Right cardiac atrium (tissue), 5 donors: ENCODE results near the gene PCNA. TPM values are rescaled to one million over a fixed set of nuclear protein-coding genes. Genes with fewer than 3 reads are reported as not detected.
"Not testable (repeated sequence)": the region's sequence is repeated elsewhere in the genome, so short reads cannot be mapped to it uniquely, and the experiment has no call there.

Experiments
- ATAC-seq, 2 donors: fragments of 200-7000 bp; cut with Tn5 transposase; one replicate each; pipeline versions ENCODE4 v1.8.0 to v1.9.1; 2020; ENCODE audit warnings: moderate library complexity in 2 of 2, mild to moderate bottlenecking in 1 of 2
- DNase-seq, 3 donors: peaks; one replicate each; pipeline ENCODE4 v3.0.0-alpha.2; 2020
- H3K27ac ChIP-seq: one replicate; pipeline ENCODE4 v1.5.1; 2013; ENCODE audit warnings: mild to moderate bottlenecking, low read length, control low read depth, moderate library complexity
- H3K27me3 ChIP-seq: one replicate; pipeline ENCODE4 v1.6.1; 2013; ENCODE audit not compliant: control insufficient read depth, insufficient read depth
- H3K4me1 ChIP-seq: one replicate; pipeline ENCODE4 v1.6.1; 2013; ENCODE audit warnings: low read length; ENCODE audit not compliant: control insufficient read depth, insufficient read depth
- H3K4me3 ChIP-seq: one replicate; pipeline ENCODE4 v1.5.1; 2013; ENCODE audit warnings: low read length, control low read depth
- H3K9me3 ChIP-seq: one replicate; pipeline ENCODE4 v1.6.1; 2013; ENCODE audit warnings: low read length; ENCODE audit not compliant: control insufficient read depth
- WGBS: extraction: QIAGEN DNeasy Blood & Tissue Kit; methylation state at CpG from one replicate; pipeline ENCODE4 v1.1.7; 2013; 5-methylcytosine and 5-hydroxymethylcytosine counted together
- intact Hi-C, 4 donors: fragments of 100-400 bp; cut with DNase I; formaldehyde crosslinking; loops; one replicate each; pipeline versions ENCODE4 v1.11.0 to v1.14.0; 2022 to 2023
- polyA plus RNA-seq: library from polyadenylated mRNA; stranded (reverse); fragments of 200-250 nt; gene quantifications from one replicate; pipeline ENCODE4 v1.2.3, GENCODE V29; 2013
- total RNA-seq, 4 donors: library from RNA; stranded (reverse); fragmentation: NEBNext Ultra II Directional; extraction: Animal tissue kit (Norgen Biotek cat#: 25700); gene quantifications; one replicate each; pipeline ENCODE4 v1.2.1, GENCODE V29; 2021
- donor health status: healthy with polysubstance abuse.
- donor health status: DM: no; HTN: yes; CAD: no.
- donor health status: DM: no; HTN: no; CAD: no.
- donor health status: DM: no; HTN: yes; CAD: no; lungs with severe emphysema.
- donor health status: DM: yes; HTN: yes; CAD: no.

Gene PCNA
- total and polyA plus RNA-seq, 5 donors, result 19.4 to 41.4 (median 29.1) TPM

DNA sequence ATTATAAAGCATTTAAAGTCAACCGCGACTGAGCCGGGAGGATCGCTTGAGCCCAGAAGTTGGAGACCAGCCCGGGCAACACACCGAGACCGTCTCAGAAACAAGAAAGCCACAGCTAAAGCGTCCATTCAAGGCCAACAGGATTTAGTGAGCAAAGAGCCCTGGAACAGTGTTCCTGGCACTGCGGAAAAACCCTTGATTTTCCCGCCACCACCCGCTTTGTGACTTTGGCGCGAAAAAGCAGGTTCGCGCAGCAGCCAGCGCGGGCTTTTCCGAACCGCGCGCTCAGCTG, 669 bp downstream of the PCNA start:
- Histone ChIP-seq H3K4me3 (peak overlapping the region; percentile 53), H3K27ac (no peak overlapping the region), H3K4me1 (peaks cover 4% of the 10 kb centered on the region), H3K27me3 (no peaks in the 10 kb centered on the region), H3K9me3 (no peaks in the 10 kb centered on the region)
- no peak for DNase-seq
- ATAC-seq, result no peak
- intact Hi-C loops, result no loop called here
- WGBS, result under 1% methylated on average over 21 of the region's 21 CpGs

DNA sequence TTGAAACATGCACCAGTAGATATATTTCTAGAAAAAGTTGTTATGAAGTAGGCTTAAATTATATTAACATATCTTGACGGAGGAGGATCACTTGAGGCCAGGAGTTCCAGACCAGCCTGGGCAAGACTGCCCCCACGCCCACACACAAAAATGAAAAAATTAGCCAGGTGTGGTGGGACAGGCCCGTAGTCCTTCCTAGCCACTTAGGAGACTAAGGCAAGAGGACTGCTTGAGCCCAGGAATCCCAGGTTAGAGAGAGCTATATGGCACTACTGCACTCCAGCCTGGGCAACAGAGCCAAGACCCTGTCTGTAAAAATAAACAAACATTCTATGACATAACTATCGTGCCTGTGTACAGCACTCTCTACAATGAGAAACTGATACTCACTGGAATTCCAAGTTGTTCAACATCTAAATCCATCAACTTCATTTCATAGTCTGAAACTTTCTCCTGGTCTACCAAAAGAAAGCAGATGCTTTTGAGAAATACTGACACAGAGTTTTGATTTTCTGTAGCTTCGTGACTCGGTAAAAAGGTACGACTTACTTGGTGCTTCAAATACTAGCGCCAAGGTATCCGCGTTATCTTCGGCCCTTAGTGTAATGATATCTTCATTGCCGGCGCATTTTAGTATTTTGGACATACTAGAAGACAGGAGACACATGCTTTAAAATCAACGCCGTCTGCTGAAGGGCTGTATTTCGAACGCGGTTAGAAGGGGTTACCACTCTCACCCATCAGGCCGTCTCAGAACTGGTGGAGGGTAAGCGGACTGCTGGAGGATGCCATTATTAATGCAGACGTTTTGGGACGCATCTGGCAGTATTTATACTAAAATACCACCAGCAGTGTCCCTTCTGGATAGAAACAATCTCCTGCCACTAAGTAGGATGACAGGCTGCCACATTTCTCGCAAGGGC, 1.3 kb downstream of the PCNA start:
- H3K27me3 ChIP-seq, result no peaks in the 10 kb centered on the region
- intact Hi-C loops, result no loop called here
- no peak overlapping the region for H3K27ac ChIP-seq
- ATAC-seq (no peak), DNase-seq (no peak)
- peaks cover 4% of the 10 kb centered on the region for H3K4me1 ChIP-seq
- no peaks in the 10 kb centered on the region for H3K9me3 ChIP-seq
- peak overlapping the region; percentile 53 for H3K4me3 ChIP-seq
- 9% methylated on average over 23 of the region's 23 CpGs for WGBS

GRCh38 chr20:5116875-5117274, 2.9 kb downstream of the PCNA start:
- H3K4me1 ChIP-seq, result peaks cover 4% of the 10 kb centered on the region
- no peaks in the 10 kb centered on the region for H3K27me3 ChIP-seq
- H3K9me3 ChIP-seq, result no peaks in the 10 kb centered on the region
- no peak for DNase-seq
- intact Hi-C loops, result no loop called here
- ATAC-seq, result no peak
- no peak overlapping the region for H3K27ac ChIP-seq
- 78% methylated on average over 3 of the region's 3 CpGs for WGBS
- H3K4me3 ChIP-seq, result no peak overlapping the region

- no peak overlapping the region for H3K27ac ChIP-seq
- intact Hi-C loops, result no loop called here
- WGBS, result 74% methylated on average over 3 of the region's 3 CpGs
- H3K4me1 ChIP-seq, result peaks cover 4% of the 10 kb centered on the region
- DNase-seq (no peak), ATAC-seq (no peak)
- no peaks in the 10 kb centered on the region for H3K9me3 ChIP-seq
- H3K4me3 ChIP-seq, result no peak overlapping the region
- H3K27me3 ChIP-seq, result no peaks in the 10 kb centered on the region
These were observed 5.4 kb downstream of the PCNA start for GRCh38 chr20:5114403-5114802.

GRCh38 chr20:5113615-5113986, 6.2 kb downstream of the PCNA start:
- no peak for ATAC-seq
- peaks cover under 1% of the 10 kb centered on the region for H3K4me1 ChIP-seq
- H3K27me3 ChIP-seq, result no peaks in the 10 kb centered on the region
- 31% methylated on average over 3 of the region's 3 CpGs for WGBS
- peak overlapping the region; percentile 98 for H3K27ac ChIP-seq
- DNase-seq, result no peak
- no peaks in the 10 kb centered on the region for H3K9me3 ChIP-seq
- peak overlapping the region; percentile 96 for H3K4me3 ChIP-seq
- intact Hi-C loops, result no loop called here

- Histone ChIP-seq H3K4me1 (no peaks in the 10 kb centered on the region), H3K27ac (no peak overlapping the region), H3K4me3 (no peak overlapping the region), H3K9me3 (no peaks in the 10 kb centered on the region), H3K27me3 (no peaks in the 10 kb centered on the region)
- no peak for ATAC-seq
- 81% methylated on average over 5 of the region's 5 CpGs for WGBS
- DNase-seq, result no peak
- intact Hi-C loops, result loop anchor here in 1 of 4 donors (10.0 kb wide), 1 partner anchor 154 kb away; no protein-coding TSS in a partner anchor
These were observed 10.5 kb downstream of the PCNA start for GRCh38 chr20:5109276-5109675.

DNA sequence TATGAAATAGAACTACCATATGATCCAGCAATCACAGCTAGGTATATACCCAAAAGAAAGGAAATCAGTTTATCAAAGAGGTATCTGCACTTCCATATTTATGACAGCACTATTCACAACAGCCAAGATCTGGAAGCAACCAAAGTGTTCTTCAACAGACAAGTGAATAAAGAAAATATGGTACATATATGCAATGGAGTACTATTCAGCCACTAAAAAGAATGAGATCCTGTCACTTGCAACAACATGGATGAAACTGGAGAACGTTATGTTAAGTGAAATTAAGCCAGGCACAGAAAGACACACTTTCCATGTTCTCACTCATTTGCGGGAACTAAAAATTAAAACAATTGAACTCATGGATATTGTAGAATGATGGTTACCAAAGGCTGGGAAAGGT, 15.3 kb downstream of the PCNA start:
- Histone ChIP-seq H3K27me3 (no peaks in the 10 kb centered on the region), H3K4me1 (no peaks in the 10 kb centered on the region), H3K27ac (no peak overlapping the region), H3K4me3 (no peak overlapping the region), H3K9me3 (no peaks in the 10 kb centered on the region)
- ATAC-seq (no peak), DNase-seq (no peak)
- intact Hi-C loops, result loop anchor here in 1 of 4 donors (10.0 kb wide), 1 partner anchor 150 kb away; no protein-coding TSS in a partner anchor
- WGBS, result 96% methylated on average over 2 of the region's 2 CpGs

DNA sequence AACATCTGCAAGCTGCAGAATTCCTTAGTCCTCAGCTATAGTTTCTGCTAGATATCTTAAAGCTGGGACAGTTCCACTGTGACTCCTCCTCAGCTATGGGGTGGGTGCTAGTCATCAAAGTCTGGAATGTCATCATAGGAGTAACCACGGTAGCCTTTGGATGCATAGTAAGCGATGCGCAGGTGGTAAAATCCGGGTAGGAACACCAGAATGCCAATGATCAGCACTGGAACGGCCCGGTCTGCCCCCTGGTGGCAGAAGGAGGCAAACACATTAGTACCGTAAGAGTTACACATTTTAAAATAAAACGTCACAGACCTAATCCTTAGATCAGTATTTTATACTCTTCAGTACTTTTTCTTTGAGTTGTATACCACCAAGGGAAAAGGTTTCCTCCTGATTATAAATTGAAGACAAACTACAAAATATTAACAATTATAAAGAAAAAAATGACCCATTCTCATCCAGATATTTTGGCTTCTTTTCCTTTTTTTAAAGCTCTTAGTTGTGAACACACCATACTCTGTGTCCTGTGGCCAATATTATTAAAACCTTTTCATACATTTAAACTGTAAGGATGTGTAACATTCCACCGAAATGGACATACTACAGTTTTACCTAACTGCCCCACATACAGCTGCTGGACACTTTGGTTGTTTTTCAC, 18.9 kb downstream of the PCNA start:
- ATAC-seq, result peak; percentile 80 to 81

DNA sequence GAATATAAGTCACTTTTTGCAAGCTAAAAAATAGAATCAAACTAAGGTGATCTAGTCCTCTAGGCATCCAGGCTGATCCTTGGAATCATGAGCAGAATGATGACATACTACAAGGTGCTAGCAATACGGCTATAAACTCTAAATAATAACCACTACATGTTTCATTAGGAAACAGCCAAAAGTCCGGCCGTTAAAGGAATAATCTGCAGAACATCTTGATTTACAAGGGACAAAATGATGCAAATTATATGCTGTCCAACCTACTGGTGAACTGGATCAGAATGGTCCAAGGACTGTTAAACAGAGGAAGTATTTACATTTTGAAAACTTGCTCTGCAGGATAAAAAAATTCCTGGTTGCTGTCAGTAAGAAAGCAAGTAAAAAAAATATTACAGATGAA, 19.8 kb downstream of the PCNA start:
- DNase-seq, H3K4me1 ChIP-seq, ATAC-seq, H3K27me3 ChIP-seq, H3K27ac ChIP-seq, H3K4me3 ChIP-seq, H3K9me3 ChIP-seq: not testable (repeated sequence)
- intact Hi-C loops, result loop anchor here in 2 of 4 donors (5.0 to 10.0 kb wide), 3 partner anchors 145 to 345 kb away; no protein-coding TSS in a partner anchor
- WGBS, result 90% methylated on average over 3 of the region's 3 CpGs

More for the DNA sequence above, 18.9 kb downstream of the PCNA start:
- no peaks in the 10 kb centered on the region for H3K4me1 ChIP-seq
- H3K27me3 ChIP-seq, result no peaks in the 10 kb centered on the region
- H3K9me3 ChIP-seq, result no peaks in the 10 kb centered on the region
- intact Hi-C loops, result loop anchor here in 1 of 4 donors (10.0 kb wide), 1 partner anchor 146 kb away; no protein-coding TSS in a partner anchor
- no peak overlapping the region for H3K27ac ChIP-seq
- 11% methylated on average over 9 of the region's 9 CpGs for WGBS
- H3K4me3 ChIP-seq, result no peak overlapping the region
- peak; percentile 69 to 91 (median 85) for DNase-seq

GRCh38 chr20:5099009-5099408, 20.7 kb downstream of the PCNA start:
- not testable (repeated sequence) for H3K4me1 ChIP-seq, H3K27ac ChIP-seq, H3K4me3 ChIP-seq, ATAC-seq, H3K27me3 ChIP-seq, DNase-seq, H3K9me3 ChIP-seq
- intact Hi-C loops, result loop anchor here in 2 of 4 donors (5.0 to 10.0 kb wide), 2 partner anchors 332 to 344 kb away; no protein-coding TSS in a partner anchor
- 85% methylated on average over 1 of the region's 1 CpG for WGBS

GRCh38 chr20:5096463-5096862, 23.3 kb downstream of the PCNA start:
- H3K27me3 ChIP-seq, result no peaks in the 10 kb centered on the region
- no peaks in the 10 kb centered on the region for H3K4me1 ChIP-seq
- ATAC-seq, result peak in 1 of 2 donors; percentile 30
- no peak overlapping the region for H3K27ac ChIP-seq
- 91% methylated on average over 2 of the region's 2 CpGs for WGBS
- no peak overlapping the region for H3K4me3 ChIP-seq
- no peaks in the 10 kb centered on the region for H3K9me3 ChIP-seq
- no peak for DNase-seq
- intact Hi-C loops, result loop anchor here in 2 of 4 donors (5.0 to 10.0 kb wide), 2 partner anchors 329 to 342 kb away; no protein-coding TSS in a partner anchor
